ENCODE measurements around the gene POF1B.

Gene POF1B

DNA sequence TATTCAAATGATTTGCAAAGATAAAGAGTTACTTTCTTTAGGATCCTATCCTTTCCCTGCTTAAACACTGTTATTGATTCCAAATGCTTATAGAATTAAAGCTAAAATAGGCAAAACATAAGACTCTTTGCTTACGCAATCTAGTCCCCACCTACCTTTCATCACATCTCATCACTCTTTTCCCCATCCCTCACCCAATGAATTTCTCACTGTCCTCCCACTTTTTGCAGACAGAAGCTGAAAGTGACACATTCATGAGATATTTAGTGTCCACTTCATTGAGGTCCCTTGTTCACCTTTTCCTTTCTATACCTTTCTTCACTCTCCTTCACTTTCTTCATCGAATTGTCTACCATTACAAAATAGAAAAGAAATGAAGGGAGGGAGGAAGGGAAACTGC, 136.3 kb downstream of the POF1B start:
- no peak for DNase-seq

Measured in islet precursor cell (in vitro differentiated cells).